ENCODE data around the gene GTPBP1.

The GTPBP1 gene

GRCh38 chr22:38704654-38705234 is 1.0 kb upstream of the GTPBP1 start:
- DNase-seq, result peak; percentile 21

GRCh38 chr22:38706101-38706900 is 557 bp downstream of the GTPBP1 start:
- peak; percentile 75 for DNase-seq

- peak; percentile 27 for DNase-seq
Observed at GRCh38 chr22:38706901-38707195, 1.1 kb downstream of the GTPBP1 start.

GRCh38 chr22:38707346-38707745 is 1.6 kb downstream of the GTPBP1 start:
- DNase-seq, result peak; percentile 39

- DNase-seq, result no peak
Observed at GRCh38 chr22:38707984-38708383, 2.2 kb downstream of the GTPBP1 start.

- no peak for DNase-seq
Observed at GRCh38 chr22:38709306-38709705, 3.6 kb downstream of the GTPBP1 start.

- DNase-seq, result no peak
Observed at GRCh38 chr22:38710351-38710750, 4.6 kb downstream of the GTPBP1 start.

GRCh38 chr22:38710866-38711265 is 5.1 kb downstream of the GTPBP1 start:
- no peak for DNase-seq

- DNase-seq, result no peak
Observed at GRCh38 chr22:38712486-38713207, 6.9 kb downstream of the GTPBP1 start.

GRCh38 chr22:38713921-38714320 is 8.2 kb downstream of the GTPBP1 start:
- no peak for DNase-seq

- DNase-seq, result no peak
Observed at GRCh38 chr22:38715176-38715764, 9.5 kb downstream of the GTPBP1 start.

GRCh38 chr22:38715852-38716251 is 10.1 kb downstream of the GTPBP1 start:
- no peak for DNase-seq

GRCh38 chr22:38716271-38716670 is 10.5 kb downstream of the GTPBP1 start:
- no peak for DNase-seq

GRCh38 chr22:38716826-38717225 is 11.1 kb downstream of the GTPBP1 start:
- DNase-seq, result no peak

GRCh38 chr22:38717244-38717643 is 11.5 kb downstream of the GTPBP1 start:
- DNase-seq, result no peak

- DNase-seq, result peak; percentile 55
Observed at GRCh38 chr22:38718414-38718813, 12.7 kb downstream of the GTPBP1 start.

- no peak for DNase-seq
Observed at GRCh38 chr22:38719196-38719595, 13.5 kb downstream of the GTPBP1 start.

- DNase-seq, result no peak
Observed at GRCh38 chr22:38720350-38720749, 14.6 kb downstream of the GTPBP1 start.

GRCh38 chr22:38721551-38721950 is 15.8 kb downstream of the GTPBP1 start:
- DNase-seq, result no peak

- no peak for DNase-seq
Observed at GRCh38 chr22:38724176-38724575, 18.4 kb downstream of the GTPBP1 start.

GRCh38 chr22:38724926-38725571 is 19.3 kb downstream of the GTPBP1 start:
- peak; percentile 23 for DNase-seq

- DNase-seq, result no peak
Observed at GRCh38 chr22:38725900-38726655, 20.3 kb downstream of the GTPBP1 start.
